ENCODE data around the gene MAGT1.

DNA sequence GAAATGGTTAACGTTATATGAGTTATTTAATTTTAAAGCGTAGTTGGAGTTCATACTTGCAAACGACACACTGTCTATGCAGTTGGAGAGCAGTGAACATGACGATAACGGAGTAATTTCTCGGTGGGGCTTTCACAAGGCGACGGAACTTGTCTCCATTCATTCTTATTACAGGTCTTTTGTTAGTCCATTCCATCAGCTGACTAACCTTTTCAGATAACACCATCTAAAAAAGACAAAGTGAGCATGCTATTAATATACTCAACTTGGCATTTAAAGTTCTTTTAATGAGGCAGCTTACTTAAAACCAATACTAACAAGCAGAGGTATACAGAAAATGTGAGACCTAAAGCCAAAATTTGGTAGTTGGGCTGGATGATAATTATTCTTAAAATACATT is 19.9 kb downstream of the MAGT1 start:
- TF ChIP-seq, protein P1, sequence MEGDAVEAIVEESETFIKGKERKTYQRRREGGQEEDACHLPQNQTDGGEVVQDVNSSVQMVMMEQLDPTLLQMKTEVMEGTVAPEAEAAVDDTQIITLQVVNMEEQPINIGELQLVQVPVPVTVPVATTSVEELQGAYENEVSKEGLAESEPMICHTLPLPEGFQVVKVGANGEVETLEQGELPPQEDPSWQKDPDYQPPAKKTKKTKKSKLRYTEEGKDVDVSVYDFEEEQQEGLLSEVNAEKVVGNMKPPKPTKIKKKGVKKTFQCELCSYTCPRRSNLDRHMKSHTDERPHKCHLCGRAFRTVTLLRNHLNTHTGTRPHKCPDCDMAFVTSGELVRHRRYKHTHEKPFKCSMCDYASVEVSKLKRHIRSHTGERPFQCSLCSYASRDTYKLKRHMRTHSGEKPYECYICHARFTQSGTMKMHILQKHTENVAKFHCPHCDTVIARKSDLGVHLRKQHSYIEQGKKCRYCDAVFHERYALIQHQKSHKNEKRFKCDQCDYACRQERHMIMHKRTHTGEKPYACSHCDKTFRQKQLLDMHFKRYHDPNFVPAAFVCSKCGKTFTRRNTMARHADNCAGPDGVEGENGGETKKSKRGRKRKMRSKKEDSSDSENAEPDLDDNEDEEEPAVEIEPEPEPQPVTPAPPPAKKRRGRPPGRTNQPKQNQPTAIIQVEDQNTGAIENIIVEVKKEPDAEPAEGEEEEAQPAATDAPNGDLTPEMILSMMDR (IDR thresholded peaks at IDR 0.05; ENCODE audit: low read depth, low read length, missing input control): no peak
- TF ChIP-seq, protein P2, sequence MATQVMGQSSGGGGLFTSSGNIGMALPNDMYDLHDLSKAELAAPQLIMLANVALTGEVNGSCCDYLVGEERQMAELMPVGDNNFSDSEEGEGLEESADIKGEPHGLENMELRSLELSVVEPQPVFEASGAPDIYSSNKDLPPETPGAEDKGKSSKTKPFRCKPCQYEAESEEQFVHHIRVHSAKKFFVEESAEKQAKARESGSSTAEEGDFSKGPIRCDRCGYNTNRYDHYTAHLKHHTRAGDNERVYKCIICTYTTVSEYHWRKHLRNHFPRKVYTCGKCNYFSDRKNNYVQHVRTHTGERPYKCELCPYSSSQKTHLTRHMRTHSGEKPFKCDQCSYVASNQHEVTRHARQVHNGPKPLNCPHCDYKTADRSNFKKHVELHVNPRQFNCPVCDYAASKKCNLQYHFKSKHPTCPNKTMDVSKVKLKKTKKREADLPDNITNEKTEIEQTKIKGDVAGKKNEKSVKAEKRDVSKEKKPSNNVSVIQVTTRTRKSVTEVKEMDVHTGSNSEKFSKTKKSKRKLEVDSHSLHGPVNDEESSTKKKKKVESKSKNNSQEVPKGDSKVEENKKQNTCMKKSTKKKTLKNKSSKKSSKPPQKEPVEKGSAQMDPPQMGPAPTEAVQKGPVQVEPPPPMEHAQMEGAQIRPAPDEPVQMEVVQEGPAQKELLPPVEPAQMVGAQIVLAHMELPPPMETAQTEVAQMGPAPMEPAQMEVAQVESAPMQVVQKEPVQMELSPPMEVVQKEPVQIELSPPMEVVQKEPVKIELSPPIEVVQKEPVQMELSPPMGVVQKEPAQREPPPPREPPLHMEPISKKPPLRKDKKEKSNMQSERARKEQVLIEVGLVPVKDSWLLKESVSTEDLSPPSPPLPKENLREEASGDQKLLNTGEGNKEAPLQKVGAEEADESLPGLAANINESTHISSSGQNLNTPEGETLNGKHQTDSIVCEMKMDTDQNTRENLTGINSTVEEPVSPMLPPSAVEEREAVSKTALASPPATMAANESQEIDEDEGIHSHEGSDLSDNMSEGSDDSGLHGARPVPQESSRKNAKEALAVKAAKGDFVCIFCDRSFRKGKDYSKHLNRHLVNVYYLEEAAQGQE (IDR thresholded peaks at IDR 0.05): no peak
- TF ChIP-seq YY1 (IDR thresholded peaks at IDR 0.05): no peak
